Right atrium auricular region (tissue), 2 donors: ENCODE data around the gene TNRC6C. TPM values are rescaled to one million over a fixed set of nuclear protein-coding genes. Genes with fewer than 3 reads are reported as not detected.
A peak's percentile ranks its signal among the peaks of the same experiment; 100 is the strongest.

Experiments used
- DNase-seq: peaks from one replicate; pipeline ENCODE4 v3.0.0-alpha.2; 2019; ENCODE audit warnings: low spot score
- H3K27ac ChIP-seq, 2 donors: fragments of 200-600 bp; sonication (generic); 1 replicate in 1 of 2; 2 replicates in 1 of 2; pipeline ENCODE4 v1.5.1; 2016 to 2019
- H3K27me3 ChIP-seq, 2 donors: fragments of 200-600 bp; sonication (generic); one replicate each; pipeline versions ENCODE4 v1.5.1 to v1.6.0; 2017 to 2019
- H3K36me3 ChIP-seq: fragments of 200-600 bp; sonication (generic); one replicate; pipeline ENCODE4 v1.5.1; 2016
- H3K4me1 ChIP-seq, 2 donors: fragments of 200-600 bp; sonication (generic); one replicate each; pipeline versions ENCODE4 v1.5.1 to v1.6.0; 2017 to 2019
- H3K4me3 ChIP-seq, 2 donors: fragments of 200-600 bp; sonication (generic); 1 replicate in 1 of 2; 2 replicates in 1 of 2; pipeline ENCODE4 v1.5.1; 2017 to 2019; ENCODE audit warnings: mild to moderate bottlenecking in 1 of 2, moderate library complexity in 1 of 2
- H3K9me3 ChIP-seq, 2 donors: fragments of 200-600 bp; sonication (generic); one replicate each; pipeline ENCODE4 v1.5.1; 2019
- total RNA-seq, 2 donors: library from RNA; depleted of rRNA; stranded (reverse); fragments of >200 nt; gene quantifications; one replicate each; pipeline ENCODE4 v1.1.0, GENCODE V29; 2016
- TF ChIP-seq, protein P1 (sequence below), 2 donors: fragments of 200-600 bp; sonication (generic); IDR thresholded peaks; one replicate each; pipeline ENCODE4 v1.5.1; 2019; ENCODE audit warnings: antibody characterized with exemption in 2 of 2

The TNRC6C gene
- total RNA-seq, 2 donors from 2014 or later = 8.7 to 13.0 TPM

DNA sequence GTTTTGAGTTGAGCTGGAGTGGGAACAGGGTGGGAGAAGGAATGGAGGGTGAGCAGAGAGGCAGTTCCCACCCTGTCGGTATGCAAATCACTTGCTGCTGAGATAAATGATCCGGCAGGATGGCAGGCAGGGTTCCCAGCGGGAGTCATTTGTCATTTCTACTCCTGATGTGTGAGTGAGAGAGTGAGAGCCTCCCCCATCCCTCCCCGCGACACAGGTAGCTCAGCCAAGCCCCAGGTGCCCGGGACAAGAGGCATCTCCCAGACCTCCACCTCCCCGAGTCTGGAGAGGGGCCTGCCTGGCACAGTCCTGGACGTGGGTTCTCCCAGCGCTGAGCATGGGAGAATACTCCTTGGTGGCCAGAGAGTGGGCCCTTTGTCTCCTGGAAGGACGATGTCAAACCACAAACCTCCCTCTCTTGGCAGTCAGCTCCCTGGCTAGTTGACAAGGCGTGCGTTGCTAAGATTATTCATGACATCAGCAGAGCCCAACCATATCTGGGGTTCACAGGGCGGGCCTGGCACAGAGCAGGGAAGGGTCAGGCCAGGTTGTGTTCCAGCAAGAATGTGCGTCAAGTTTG is 33.7 kb upstream of the TNRC6C start:
- H3K27ac ChIP-seq = no peak overlapping the region
- H3K4me3 ChIP-seq = no peak overlapping the region
- no peaks in the 10 kb centered on the region for H3K9me3 ChIP-seq
- peaks cover 0 to 8% of the 10 kb centered on the region in 2 donors for H3K4me1 ChIP-seq
- TF ChIP-seq, protein P1, sequence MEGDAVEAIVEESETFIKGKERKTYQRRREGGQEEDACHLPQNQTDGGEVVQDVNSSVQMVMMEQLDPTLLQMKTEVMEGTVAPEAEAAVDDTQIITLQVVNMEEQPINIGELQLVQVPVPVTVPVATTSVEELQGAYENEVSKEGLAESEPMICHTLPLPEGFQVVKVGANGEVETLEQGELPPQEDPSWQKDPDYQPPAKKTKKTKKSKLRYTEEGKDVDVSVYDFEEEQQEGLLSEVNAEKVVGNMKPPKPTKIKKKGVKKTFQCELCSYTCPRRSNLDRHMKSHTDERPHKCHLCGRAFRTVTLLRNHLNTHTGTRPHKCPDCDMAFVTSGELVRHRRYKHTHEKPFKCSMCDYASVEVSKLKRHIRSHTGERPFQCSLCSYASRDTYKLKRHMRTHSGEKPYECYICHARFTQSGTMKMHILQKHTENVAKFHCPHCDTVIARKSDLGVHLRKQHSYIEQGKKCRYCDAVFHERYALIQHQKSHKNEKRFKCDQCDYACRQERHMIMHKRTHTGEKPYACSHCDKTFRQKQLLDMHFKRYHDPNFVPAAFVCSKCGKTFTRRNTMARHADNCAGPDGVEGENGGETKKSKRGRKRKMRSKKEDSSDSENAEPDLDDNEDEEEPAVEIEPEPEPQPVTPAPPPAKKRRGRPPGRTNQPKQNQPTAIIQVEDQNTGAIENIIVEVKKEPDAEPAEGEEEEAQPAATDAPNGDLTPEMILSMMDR (IDR thresholded peaks at IDR 0.05) = no peak
- DNase-seq = peak; percentile 86
- no peaks in the 10 kb centered on the region for H3K36me3 ChIP-seq
- no peaks in the 10 kb centered on the region for H3K27me3 ChIP-seq

DNA sequence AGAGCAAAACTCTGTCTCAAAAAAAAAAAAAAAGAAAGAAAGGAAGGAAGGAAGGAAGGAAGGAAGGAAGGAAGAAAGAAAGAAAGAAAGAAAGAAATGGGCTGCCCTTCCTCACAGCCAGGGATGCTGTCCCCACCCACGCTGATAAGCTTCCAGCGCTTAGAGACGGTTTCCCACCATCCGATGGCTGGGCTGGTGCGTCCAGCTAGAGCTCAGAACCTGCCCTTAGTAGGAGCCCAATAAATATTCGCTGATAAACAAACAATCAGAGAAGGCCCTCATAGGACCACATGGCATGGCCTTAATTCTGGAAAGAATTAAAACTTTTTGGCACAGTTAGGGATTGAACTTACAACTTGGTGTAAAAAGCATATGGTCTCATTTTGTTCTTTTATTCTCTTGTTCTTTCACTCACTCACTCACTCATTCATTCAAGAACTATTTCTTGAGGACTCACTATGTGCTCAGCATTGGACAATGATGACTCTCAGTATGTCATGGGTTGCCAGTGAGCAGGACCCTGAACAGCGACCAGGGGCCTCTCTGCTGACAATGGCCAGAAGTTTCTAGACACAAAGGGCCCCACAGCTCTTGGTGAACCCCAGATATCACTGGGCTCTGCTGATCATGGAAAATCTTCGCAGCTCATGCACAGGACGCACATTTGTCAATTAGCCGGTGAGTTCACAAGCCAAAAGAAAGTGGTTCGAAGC is 32.5 kb upstream of the TNRC6C start:
- H3K36me3 ChIP-seq = no peaks in the 10 kb centered on the region
- TF ChIP-seq, protein P1 (IDR thresholded peaks at IDR 0.05) = no peak

DNA sequence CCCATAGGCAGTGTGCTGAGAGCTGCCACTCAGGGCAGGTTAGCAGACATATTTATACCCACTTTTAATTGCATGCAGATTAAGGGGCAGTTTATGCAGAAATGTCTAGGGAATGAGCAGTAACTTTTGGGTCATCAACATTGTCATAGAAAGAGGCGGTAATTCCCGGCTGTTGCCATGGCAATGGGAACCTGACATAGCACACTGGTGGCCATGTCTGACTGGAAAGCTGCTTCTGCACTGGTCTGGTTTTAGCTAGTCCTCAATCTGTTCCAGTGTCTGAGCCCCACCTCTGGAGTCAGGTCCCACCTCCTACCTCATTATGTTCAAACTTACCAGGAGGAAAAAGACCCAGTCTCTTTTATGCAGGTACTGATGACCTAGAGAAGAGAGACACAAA is 31.5 kb upstream of the TNRC6C start:
- H3K4me3 ChIP-seq = no peak overlapping the region
- H3K4me1 ChIP-seq = peaks cover 0 to 8% of the 10 kb centered on the region in 2 donors
- no peak overlapping the region for H3K27ac ChIP-seq
- TF ChIP-seq, protein P1 (IDR thresholded peaks at IDR 0.05) = no peak
- H3K36me3 ChIP-seq = no peaks in the 10 kb centered on the region
- no peaks in the 10 kb centered on the region for H3K27me3 ChIP-seq
- no peak for DNase-seq
- H3K9me3 ChIP-seq = no peaks in the 10 kb centered on the region

More for the DNA sequence above, 32.5 kb upstream of the TNRC6C start:
- Histone ChIP-seq H3K27ac (no peak overlapping the region), H3K27me3 (no peaks in the 10 kb centered on the region), H3K9me3 (no peaks in the 10 kb centered on the region), H3K4me3 (no peak overlapping the region), H3K4me1 (peaks cover 0 to 8% of the 10 kb centered on the region in 2 donors)
- DNase-seq = no peak

GRCh38 chr17:77927777-77928518 is 30.6 kb upstream of the TNRC6C start:
- TF ChIP-seq, protein P1 (IDR thresholded peaks at IDR 0.05) = no peak
- Histone ChIP-seq H3K27ac (no peak overlapping the region), H3K4me3 (no peak overlapping the region), H3K9me3 (no peaks in the 10 kb centered on the region), H3K36me3 (no peaks in the 10 kb centered on the region), H3K4me1 (peaks cover 0 to 8% of the 10 kb centered on the region in 2 donors), H3K27me3 (no peaks in the 10 kb centered on the region)
- DNase-seq = no peak

- no peaks in the 10 kb centered on the region for H3K27me3 ChIP-seq
- no peak overlapping the region for H3K27ac ChIP-seq
- DNase-seq = no peak
- H3K4me1 ChIP-seq = peaks cover 0 to 8% of the 10 kb centered on the region in 2 donors
- TF ChIP-seq, protein P1 (IDR thresholded peaks at IDR 0.05) = no peak
- no peak overlapping the region for H3K4me3 ChIP-seq
- no peaks in the 10 kb centered on the region for H3K9me3 ChIP-seq
- H3K36me3 ChIP-seq = no peaks in the 10 kb centered on the region
Measured at GRCh38 chr17:77928519-77929179, 29.9 kb upstream of the TNRC6C start.
